ENCODE data around the gene PRXL2B. TPM values are rescaled to one million over a fixed set of nuclear protein-coding genes. Genes with fewer than 3 reads are reported as not detected.

The PRXL2B gene
- polyA plus RNA-seq, 12 donors: 14.6 to 59.6 (median 18.7) TPM; not detected in 1

GRCh38 chr1:2632051-2632430 lies 45.5 kb downstream of the PRXL2B start:
- DNase-seq: no peak

GRCh38 chr1:2632561-2633361 lies 46.2 kb downstream of the PRXL2B start, which contains the start of gene MMEL1:
Gene MMEL1 (minus strand): TSS chr1:2633016. CDS start chr1:2629484, 3,532 bp downstream.
- DNase-seq: no peak

GRCh38 chr1:2633366-2633935 lies 46.9 kb downstream of the PRXL2B start:
- DNase-seq: no peak

GRCh38 chr1:2633936-2634491 lies 47.4 kb downstream of the PRXL2B start:
- DNase-seq: peak; percentile 47

- no peak for DNase-seq
Measured at GRCh38 chr1:2635361-2636010, 48.9 kb downstream of the PRXL2B start.

- DNase-seq: no peak
Measured at GRCh38 chr1:2636733-2637132, 50.2 kb downstream of the PRXL2B start.

GRCh38 chr1:2637442-2638145 lies 51.0 kb downstream of the PRXL2B start:
- no peak for DNase-seq

- DNase-seq: no peak
Measured at GRCh38 chr1:2638466-2639115, 52.0 kb downstream of the PRXL2B start.

GRCh38 chr1:2639203-2639602 lies 52.6 kb downstream of the PRXL2B start:
- no peak for DNase-seq

GRCh38 chr1:2639607-2640521 lies 53.3 kb downstream of the PRXL2B start:
- no peak for DNase-seq

- DNase-seq: no peak
Measured at GRCh38 chr1:2640626-2641025, 54.0 kb downstream of the PRXL2B start.

Other genes starting within 250 kb of the PRXL2B start
- 1 to 10 TPM in 11 of 12 donors, not detected in 1; 4.4 to 9.4 (median 5.7) TPM for gene MORN1, start 195.2 kb upstream of the PRXL2B start, polyA plus RNA-seq (ENCODE audit: insufficient read length in 12 of 12)
- gene RER1, start 194.9 kb upstream of the PRXL2B start, polyA plus RNA-seq (ENCODE audit: insufficient read length in 12 of 12): 100 to 1,000 TPM in 1 of 12 donors, 10 to 100 TPM in 10, not detected in 1; 69.7 to 174 (median 84.7) TPM
- 10 to 100 TPM in 11 of 12 donors, not detected in 1; 13.1 to 28.0 (median 16.6) TPM for gene PEX10, start 174.2 kb upstream of the PRXL2B start, polyA plus RNA-seq (ENCODE audit: insufficient read length in 12 of 12)
- 10 to 100 TPM in 1 of 12 donors, 1 to 10 TPM in 2, under 1 TPM in 7, not detected in 2; 0.33 to 16.6 (median 0.83) TPM for gene PLCH2, start 110.5 kb upstream of the PRXL2B start, polyA plus RNA-seq (ENCODE audit: insufficient read length in 12 of 12)
- 10 to 100 TPM in 11 of 12 donors, not detected in 1; 16.7 to 24.2 (median 19.6) TPM for gene PANK4, start 60.2 kb upstream of the PRXL2B start, polyA plus RNA-seq (ENCODE audit: insufficient read length in 12 of 12)
- gene HES5, start 56.5 kb upstream of the PRXL2B start, polyA plus RNA-seq (ENCODE audit: insufficient read length in 12 of 12): 1 to 10 TPM in 1 of 12 donors, under 1 TPM in 8, not detected in 3; 0.11 to 1.0 (median 0.48) TPM
- gene TNFRSF14, start 30.4 kb upstream of the PRXL2B start, polyA plus RNA-seq (ENCODE audit: insufficient read length in 12 of 12): 10 to 100 TPM in 7 of 12 donors, 1 to 10 TPM in 4, not detected in 1; 7.3 to 79.5 (median 11.0) TPM
- 1 to 10 TPM in 1 of 12 donors, under 1 TPM in 7, not detected in 4; 0.31 to 1.1 (median 0.46) TPM for gene MMEL1, start 46.2 kb downstream of the PRXL2B start, polyA plus RNA-seq (ENCODE audit: insufficient read length in 12 of 12)
- under 1 TPM in 10 of 12 donors, not detected in 2; 0.08 to 0.94 (median 0.27) TPM for gene TTC34, start 214.9 kb downstream of the PRXL2B start, polyA plus RNA-seq (ENCODE audit: insufficient read length in 12 of 12)